HepG2 (cell line): ENCODE data around the gene GGPS1.

ENCODE experiments used
- AKAP8 ChIP-seq: sonication (generic); formaldehyde crosslinking; IDR thresholded peaks from 2 replicates; pipeline ENCODE4 v1.5.1; 2020; ENCODE audit warnings: mild to moderate bottlenecking, missing genetic modification reagents
- CTCF ChIP-seq: sonication (generic); formaldehyde crosslinking; IDR thresholded peaks from 2 replicates; pipeline ENCODE4 v1.5.0; 2020; ENCODE audit warnings: mild to moderate bottlenecking, missing genetic modification reagents, moderate library complexity
- EP300 ChIP-seq, 3 experiments: sonication (generic) in 1 of 3; formaldehyde crosslinking in 1 of 3; IDR thresholded peaks; 2 replicates each; pipeline versions ENCODE4 v1.5.1 to v1.6.1; 2011 to 2020; ENCODE audit warnings: low read depth in 2 of 3, low read length in 2 of 3, borderline replicate concordance in 1 of 3, improper control_type of control experiment in 1 of 3, mild to moderate bottlenecking in 1 of 3, missing genetic modification reagents in 1 of 3, moderate library complexity in 1 of 3
- FOSL1 ChIP-seq: sonication (generic); formaldehyde crosslinking; IDR thresholded peaks from 2 replicates; pipeline ENCODE4 v1.9.0; 2021; ENCODE audit warnings: missing genetic modification reagents, borderline replicate concordance
- FOXM1 ChIP-seq: sonication (generic); formaldehyde crosslinking; IDR thresholded peaks from 2 replicates; pipeline ENCODE4 v1.5.0; 2020; ENCODE audit warnings: missing genetic modification reagents
- FOXO4 ChIP-seq: sonication (generic); formaldehyde crosslinking; conservative IDR thresholded peaks from 2 replicates; pipeline ENCODE4 v1.8.1; 2023; ENCODE audit warnings: missing genetic modification reagents
- HCFC1 ChIP-seq: fragments of 150-350 bp; IDR thresholded peaks from 2 replicates; pipeline ENCODE4 v1.6.1; 2014; ENCODE audit warnings: low read depth, low read length
- MYNN ChIP-seq: sonication (generic); formaldehyde crosslinking; IDR thresholded peaks from 2 replicates; pipeline ENCODE4 v1.4.0; 2020; ENCODE audit warnings: mild to moderate bottlenecking, low read depth, missing genetic modification reagents
- NFYB ChIP-seq: sonication (generic); formaldehyde crosslinking; IDR thresholded peaks from 2 replicates; pipeline ENCODE4 v1.4.0; 2020; ENCODE audit warnings: missing genetic modification reagents
- TFAP4 ChIP-seq: sonication (generic); IDR thresholded peaks from 2 replicates; pipeline ENCODE4 v1.6.1; 2016; ENCODE audit warnings: low read depth, borderline replicate concordance
- ZFX ChIP-seq: sonication (generic); formaldehyde crosslinking; IDR thresholded peaks from 2 replicates; pipeline ENCODE4 v1.4.0; 2020; ENCODE audit warnings: mild to moderate bottlenecking, low read depth, missing genetic modification reagents, moderate library complexity
- ZNF687 ChIP-seq: sonication (generic); formaldehyde crosslinking; IDR thresholded peaks from 2 replicates; pipeline ENCODE4 v1.5.1; 2020; ENCODE audit warnings: mild to moderate bottlenecking, missing genetic modification reagents, moderate library complexity
- ZNF883 ChIP-seq: sonication (generic); formaldehyde crosslinking; IDR thresholded peaks from 2 replicates; pipeline ENCODE4 v1.5.1; 2020; ENCODE audit warnings: mild to moderate bottlenecking, missing genetic modification reagents; ENCODE audit errors: not compliant biosample characterization

GRCh38 chr1:235320521-235321179, 7.7 kb upstream of the GGPS1 start:
- no peak for TF ChIP-seq MYNN
- no peak for TF ChIP-seq FOXM1
- no peak for TF ChIP-seq ZFX (CRISPR knock-in tag)
- no peak for TF ChIP-seq TFAP4
- no peak for TF ChIP-seq CTCF (CRISPR knock-in tag)
- no peak for TF ChIP-seq HCFC1
- no peak for TF ChIP-seq ZNF687 (CRISPR knock-in tag)
- TF ChIP-seq EP300 (IDR thresholded peaks at IDR 0.05; ENCODE audit: low read depth in 2 of 2, low read length in 2 of 2): no peak
- TF ChIP-seq EP300 (CRISPR knock-in tag; IDR thresholded peaks at IDR 0.05; ENCODE audit: borderline replicate concordance): no peak
- no peak for TF ChIP-seq AKAP8 (CRISPR knock-in tag)
- no peak for TF ChIP-seq FOSL1 (CRISPR knock-in tag)
- no peak for TF ChIP-seq FOXO4 (CRISPR knock-in tag)
- TF ChIP-seq ZNF883 (CRISPR knock-in tag): no peak
- TF ChIP-seq NFYB (CRISPR knock-in tag): no peak
